Loucy (cell line): ENCODE measurements around the gene LRRFIP1.

Source experiments
- H2AFZ ChIP-seq: fragments of 200-600 bp; sonication (generic); 2 replicates; pipeline ENCODE4 v1.6.0; 2016; ENCODE audit warnings: antibody characterized with exemption, mild to moderate bottlenecking, low read length, moderate library complexity
- H3F3A ChIP-seq: fragments of 200-600 bp; 2 replicates; pipeline ENCODE4 v1.6.0; 2016; ENCODE audit warnings: antibody characterized with exemption, low read depth, mild to moderate bottlenecking
- H3K27me3 ChIP-seq: fragments of 200-600 bp; sonication (generic); 2 replicates; pipeline ENCODE4 v1.6.1; 2014; ENCODE audit warnings: low read length, mild to moderate bottlenecking; ENCODE audit not compliant: insufficient read depth, poor library complexity, severe bottlenecking
- H3K36me3 ChIP-seq: fragments of 200-600 bp; sonication (generic); 2 replicates; pipeline ENCODE4 v1.6.1; 2016; ENCODE audit warnings: low read length; ENCODE audit not compliant: insufficient read depth
- H3K4me1 ChIP-seq: fragments of 200-600 bp; sonication (generic); 2 replicates; pipeline ENCODE4 v1.5.1; 2014; ENCODE audit warnings: low read length, mild to moderate bottlenecking; ENCODE audit not compliant: insufficient read depth, poor library complexity, severe bottlenecking
- H3K4me2 ChIP-seq: fragments of 200-600 bp; sonication (generic); 2 replicates; pipeline ENCODE4 v1.6.0; 2014; ENCODE audit warnings: antibody characterized with exemption, low read length, low read depth, mild to moderate bottlenecking; ENCODE audit not compliant: poor library complexity, severe bottlenecking
- H3K4me3 ChIP-seq: fragments of 200-600 bp; sonication (generic); 2 replicates; pipeline ENCODE4 v1.5.1; 2014; ENCODE audit warnings: low read length, mild to moderate bottlenecking, mixed read lengths; ENCODE audit not compliant: poor library complexity, severe bottlenecking
- H3K79me2 ChIP-seq: fragments of 200-600 bp; sonication (generic); 2 replicates; pipeline ENCODE4 v1.6.1; 2014; ENCODE audit warnings: low read length; ENCODE audit not compliant: insufficient read depth
- H3K9ac ChIP-seq: fragments of 200-600 bp; sonication (generic); 2 replicates; pipeline ENCODE4 v1.6.0; 2014; ENCODE audit warnings: mild to moderate bottlenecking, low read depth, low read length, moderate library complexity; ENCODE audit not compliant: poor library complexity, severe bottlenecking
- H3K9me2 ChIP-seq: fragments of 200-600 bp; sonication (generic); replicated peaks from 2 replicates; pipeline ENCODE4 v1.6.1; 2016; ENCODE audit warnings: low read depth, low read length, mixed read lengths
- H3K9me3 ChIP-seq: fragments of 200-600 bp; sonication (generic); 2 replicates; pipeline ENCODE4 v1.6.1; 2014; ENCODE audit warnings: mild to moderate bottlenecking, antibody characterized with exemption, low read length, low read depth; ENCODE audit not compliant: insufficient read depth
- H4K20me1 ChIP-seq: fragments of 200-600 bp; sonication (generic); 2 replicates; pipeline ENCODE4 v1.6.0; 2014; ENCODE audit warnings: antibody characterized with exemption, low read length, mild to moderate bottlenecking; ENCODE audit not compliant: insufficient read depth, poor library complexity, severe bottlenecking
- CTCF ChIP-seq: fragments of 200-600 bp; sonication (generic); conservative IDR thresholded peaks from 2 replicates; pipeline ENCODE4 v1.5.1; 2014; ENCODE audit warnings: mild to moderate bottlenecking, antibody characterized with exemption, low read length
- EZH2phosphoT487 ChIP-seq: fragments of 200-600 bp; IDR thresholded peaks from 2 replicates; pipeline ENCODE4 v1.6.1; 2018; ENCODE audit warnings: antibody characterized with exemption, mild to moderate bottlenecking, moderate library complexity, borderline replicate concordance

The LRRFIP1 gene

DNA sequence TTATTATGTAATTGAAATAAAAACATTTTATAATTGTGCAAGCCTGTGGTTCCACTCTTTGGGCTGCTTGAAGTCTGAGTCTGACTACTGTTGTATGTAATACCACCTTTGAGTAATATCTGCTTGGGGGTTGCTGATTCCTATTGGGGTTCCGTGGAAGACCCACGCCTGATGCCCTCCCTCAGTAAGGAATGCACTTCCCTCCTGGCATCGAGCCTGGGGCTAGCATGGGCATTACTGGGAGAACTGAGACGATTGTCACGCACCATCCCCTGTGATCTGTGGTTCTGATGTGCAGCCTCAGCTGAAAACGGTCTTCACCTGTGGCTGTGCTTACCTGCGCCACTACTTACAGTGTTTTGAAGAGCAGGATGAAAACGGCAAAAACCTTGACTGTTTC is 138.5 kb downstream of the LRRFIP1 start:
- Histone ChIP-seq H3K4me3 (no peak overlapping the region), H3K36me3 (peaks cover 56% of the 10 kb centered on the region; the same call in 1 of the 2 replicates), H3K4me2 (no peak overlapping the region), H4K20me1 (no peaks in the 10 kb centered on the region), H3K9me2 (no peaks in the 10 kb centered on the region), H3K79me2 (no peaks in the 10 kb centered on the region), H3K9ac (no peak overlapping the region), H3K4me1 (no peaks in the 10 kb centered on the region), H2AFZ (no peak overlapping the region), H3F3A (no peaks in the 10 kb centered on the region), H3K9me3 (no peaks in the 10 kb centered on the region), H3K27me3 (no peaks in the 10 kb centered on the region)
- no peak for TF ChIP-seq EZH2phosphoT487
- no peak for TF ChIP-seq CTCF

DNA sequence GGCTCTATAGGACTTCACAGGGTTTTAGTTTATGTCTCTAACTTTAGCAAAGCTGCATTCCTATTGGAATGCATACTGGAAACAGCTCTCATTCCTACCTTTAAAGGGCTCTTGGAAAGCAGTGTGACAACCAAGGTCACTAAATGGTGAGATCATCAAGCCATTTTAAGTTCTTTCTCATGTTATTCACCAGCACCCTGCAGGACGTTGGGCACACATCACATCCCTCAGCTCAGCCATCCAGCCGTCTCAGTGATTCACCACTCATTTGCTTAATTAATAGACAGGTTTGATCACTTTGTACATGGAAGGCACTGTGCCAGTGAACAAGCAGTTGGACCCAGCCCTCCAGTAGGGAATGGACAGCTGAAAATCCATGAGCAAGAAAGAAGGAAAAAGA is 139.0 kb downstream of the LRRFIP1 start:
- Histone ChIP-seq H3K4me3 (no peak overlapping the region), H4K20me1 (no peaks in the 10 kb centered on the region), H3K9ac (no peak overlapping the region), H3F3A (no peaks in the 10 kb centered on the region), H3K9me3 (no peaks in the 10 kb centered on the region), H3K36me3 (peaks cover 55% of the 10 kb centered on the region; the same call in 1 of the 2 replicates), H3K9me2 (no peaks in the 10 kb centered on the region), H3K4me1 (no peaks in the 10 kb centered on the region), H2AFZ (no peak overlapping the region), H3K27me3 (no peaks in the 10 kb centered on the region), H3K4me2 (no peak overlapping the region), H3K79me2 (no peaks in the 10 kb centered on the region)
- TF ChIP-seq CTCF: no peak
- no peak for TF ChIP-seq EZH2phosphoT487

DNA sequence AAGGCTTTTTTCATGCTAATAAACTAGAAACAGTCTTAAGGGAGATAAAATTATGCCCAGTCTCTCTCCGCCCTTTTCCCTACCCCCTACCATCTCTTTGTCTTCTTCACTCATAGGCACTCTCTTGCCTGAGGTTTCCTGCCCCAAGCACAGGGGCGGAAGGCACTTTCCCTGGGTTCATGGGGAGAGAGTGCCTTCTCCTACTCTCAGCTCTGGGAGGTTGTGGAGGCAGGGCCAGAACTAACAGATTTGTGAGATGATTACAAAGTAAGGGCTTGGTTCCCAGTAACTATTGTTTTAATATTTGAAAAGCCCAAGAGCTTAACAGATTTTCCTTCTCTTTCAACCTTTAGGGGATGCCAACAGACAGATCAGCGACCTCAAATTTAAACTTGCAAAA is 145.1 kb downstream of the LRRFIP1 start:
- no peaks in the 10 kb centered on the region for H3K27me3 ChIP-seq
- H3K9ac ChIP-seq: no peak overlapping the region
- H3K9me3 ChIP-seq: no peaks in the 10 kb centered on the region
- H3F3A ChIP-seq: no peaks in the 10 kb centered on the region
- no peak overlapping the region for H2AFZ ChIP-seq
- TF ChIP-seq CTCF (no peak), EZH2phosphoT487 (no peak)
- H4K20me1 ChIP-seq: no peaks in the 10 kb centered on the region
- no peak overlapping the region for H3K4me3 ChIP-seq
- H3K36me3 ChIP-seq: peaks cover 59% of the 10 kb centered on the region; the same call in 1 of the 2 replicates
- no peaks in the 10 kb centered on the region for H3K9me2 ChIP-seq
- H3K79me2 ChIP-seq: no peaks in the 10 kb centered on the region
- no peaks in the 10 kb centered on the region for H3K4me1 ChIP-seq
- no peak overlapping the region for H3K4me2 ChIP-seq
